ENCODE measurements around the gene SECTM1.

Gene SECTM1

GRCh38 chr17:82296511-82297279 is 36.9 kb downstream of the SECTM1 start:
- DNase-seq (ENCODE audit: low read depth) = no peak
- no peak for TF ChIP-seq CTCF (conservative IDR thresholded peaks at IDR 0.05; ENCODE audit: low read length)
- no peak overlapping the region for H3K4me3 ChIP-seq (ENCODE audit: low read length)

GRCh38 chr17:82295472-82295814 is 38.1 kb downstream of the SECTM1 start:
- TF ChIP-seq CTCF (conservative IDR thresholded peaks at IDR 0.05; ENCODE audit: low read length) = no peak
- DNase-seq (ENCODE audit: low read depth) = no peak
- no peak overlapping the region for H3K4me3 ChIP-seq (ENCODE audit: low read length)

GRCh38 chr17:82294064-82294773 is 39.3 kb downstream of the SECTM1 start:
- peak overlapping the region; percentile 57 for H3K4me3 ChIP-seq (ENCODE audit: low read length)
- no peak for TF ChIP-seq CTCF (conservative IDR thresholded peaks at IDR 0.05; ENCODE audit: low read length)
- no peak for DNase-seq (ENCODE audit: low read depth)

GRCh38 chr17:82292251-82293154 is 41.1 kb downstream of the SECTM1 start:
- H3K4me3 ChIP-seq (ENCODE audit: low read length) = peak overlapping the region; percentile 81
- DNase-seq (ENCODE audit: low read depth) = peak; percentile 97
- TF ChIP-seq CTCF (conservative IDR thresholded peaks at IDR 0.05; ENCODE audit: low read length) = no peak

GRCh38 chr17:82291582-82292250 is 41.9 kb downstream of the SECTM1 start:
- TF ChIP-seq CTCF (conservative IDR thresholded peaks at IDR 0.05; ENCODE audit: low read length) = no peak
- peak overlapping the region; percentile 74 for H3K4me3 ChIP-seq (ENCODE audit: low read length)
- DNase-seq (ENCODE audit: low read depth) = no peak

- DNase-seq (ENCODE audit: low read depth) = peak; percentile 80
- H3K4me3 ChIP-seq (ENCODE audit: low read length) = no peak overlapping the region
- TF ChIP-seq CTCF (conservative IDR thresholded peaks at IDR 0.05; ENCODE audit: low read length) = no peak
Measured at GRCh38 chr17:82287868-82288801, 45.4 kb downstream of the SECTM1 start.
